MG63 (cell line): Measurements from ENCODE around the gene NEK7. TPM values are rescaled to one million over a fixed set of nuclear protein-coding genes. Genes with fewer than 3 reads are reported as not detected.
A peak's percentile ranks its signal among the peaks of the same experiment; 100 is the strongest.

Experiments
- DNase-seq: peaks from one replicate; pipeline ENCODE4 v3.0.0-alpha.2; 2020
- H3K27me3 ChIP-seq: fragments of 250-450 bp; sonication (Bioruptor Pico); 2 replicates; pipeline ENCODE4 v1.5.1; 2020; ENCODE audit warnings: mild to moderate bottlenecking, moderate library complexity
- H3K36me3 ChIP-seq: fragments of 250-450 bp; sonication (Bioruptor Pico); 2 replicates; pipeline ENCODE4 v1.5.1; 2020; ENCODE audit warnings: mild to moderate bottlenecking, moderate library complexity
- H3K4me3 ChIP-seq: fragments of 250-450 bp; sonication (Bioruptor Pico); 2 replicates; pipeline ENCODE4 v1.5.1; 2020; ENCODE audit warnings: mild to moderate bottlenecking, moderate library complexity
- H3K9me3 ChIP-seq: fragments of 250-450 bp; sonication (Bioruptor Pico); 2 replicates; pipeline ENCODE4 v1.5.1; 2020; ENCODE audit warnings: mild to moderate bottlenecking, moderate library complexity
- total RNA-seq: library from RNA; depleted of rRNA; stranded (reverse); fragments of >200 nt; shearing (Covaris generic); gene quantifications from 2 replicates; pipeline ENCODE4 v1.2.3, GENCODE V29; 2014; ENCODE audit warnings: low replicate concordance

Gene NEK7
- total RNA-seq, 1 experiment from 2014 or later: 242 TPM

GRCh38 chr1:198160222-198160621 lies 3.4 kb downstream of the NEK7 start:
- no peak for DNase-seq
- Histone ChIP-seq H3K4me3 (peak overlapping the region; percentile 87), H3K9me3 (no peaks in the 10 kb centered on the region), H3K27me3 (no peaks in the 10 kb centered on the region), H3K36me3 (peaks cover 11% of the 10 kb centered on the region)

- no peaks in the 10 kb centered on the region for H3K9me3 ChIP-seq
- H3K4me3 ChIP-seq: no peak overlapping the region
- DNase-seq: no peak
- H3K27me3 ChIP-seq: no peaks in the 10 kb centered on the region
- H3K36me3 ChIP-seq: peaks cover 18% of the 10 kb centered on the region
Measured at GRCh38 chr1:198160946-198161614, 4.3 kb downstream of the NEK7 start.

GRCh38 chr1:198161718-198162090 lies 4.9 kb downstream of the NEK7 start:
- H3K9me3 ChIP-seq: no peaks in the 10 kb centered on the region
- no peak for DNase-seq
- H3K36me3 ChIP-seq: peaks cover 23% of the 10 kb centered on the region
- H3K4me3 ChIP-seq: no peak overlapping the region
- H3K27me3 ChIP-seq: no peaks in the 10 kb centered on the region

- Histone ChIP-seq H3K4me3 (no peak overlapping the region), H3K36me3 (peaks cover 28% of the 10 kb centered on the region), H3K27me3 (no peaks in the 10 kb centered on the region), H3K9me3 (no peaks in the 10 kb centered on the region)
- DNase-seq: no peak
Measured at GRCh38 chr1:198162091-198162767, 5.4 kb downstream of the NEK7 start.

GRCh38 chr1:198165927-198166647 lies 9.3 kb downstream of the NEK7 start:
- no peak for DNase-seq
- Histone ChIP-seq H3K27me3 (no peaks in the 10 kb centered on the region), H3K9me3 (no peaks in the 10 kb centered on the region), H3K36me3 (peaks cover 37% of the 10 kb centered on the region), H3K4me3 (no peak overlapping the region)

- peaks cover 32% of the 10 kb centered on the region for H3K36me3 ChIP-seq
- no peak overlapping the region for H3K4me3 ChIP-seq
- no peak for DNase-seq
- H3K27me3 ChIP-seq: no peaks in the 10 kb centered on the region
- H3K9me3 ChIP-seq: no peaks in the 10 kb centered on the region
Measured at GRCh38 chr1:198166900-198167299, 10.1 kb downstream of the NEK7 start.

- H3K4me3 ChIP-seq: no peak overlapping the region
- no peaks in the 10 kb centered on the region for H3K27me3 ChIP-seq
- no peak for DNase-seq
- H3K9me3 ChIP-seq: no peaks in the 10 kb centered on the region
- H3K36me3 ChIP-seq: peaks cover 31% of the 10 kb centered on the region
Measured at GRCh38 chr1:198167436-198167934, 10.7 kb downstream of the NEK7 start.

GRCh38 chr1:198168227-198168626 lies 11.4 kb downstream of the NEK7 start:
- H3K27me3 ChIP-seq: no peaks in the 10 kb centered on the region
- H3K4me3 ChIP-seq: no peak overlapping the region
- DNase-seq: no peak
- H3K36me3 ChIP-seq: peaks cover 31% of the 10 kb centered on the region
- no peaks in the 10 kb centered on the region for H3K9me3 ChIP-seq

- no peaks in the 10 kb centered on the region for H3K27me3 ChIP-seq
- H3K9me3 ChIP-seq: no peaks in the 10 kb centered on the region
- no peak for DNase-seq
- H3K4me3 ChIP-seq: no peak overlapping the region
- H3K36me3 ChIP-seq: peaks cover 31% of the 10 kb centered on the region
Measured at GRCh38 chr1:198169672-198170071, 12.9 kb downstream of the NEK7 start.

- Histone ChIP-seq H3K36me3 (peaks cover 17% of the 10 kb centered on the region; the same call in 1 of the 2 replicates), H3K27me3 (no peaks in the 10 kb centered on the region), H3K9me3 (no peaks in the 10 kb centered on the region), H3K4me3 (no peak overlapping the region)
- DNase-seq: no peak
Measured at GRCh38 chr1:198171667-198172540, 15.1 kb downstream of the NEK7 start.

GRCh38 chr1:198173832-198174231 lies 17.0 kb downstream of the NEK7 start:
- Histone ChIP-seq H3K4me3 (no peak overlapping the region), H3K9me3 (no peaks in the 10 kb centered on the region), H3K36me3 (peaks cover 4% of the 10 kb centered on the region; the same call in 1 of the 2 replicates), H3K27me3 (no peaks in the 10 kb centered on the region)
- no peak for DNase-seq

- peaks cover 4% of the 10 kb centered on the region; the same call in 1 of the 2 replicates for H3K36me3 ChIP-seq
- no peak for DNase-seq
Measured at GRCh38 chr1:198174297-198174696, 17.5 kb downstream of the NEK7 start.

GRCh38 chr1:198175423-198176170 lies 18.8 kb downstream of the NEK7 start:
- Histone ChIP-seq H3K36me3 (no peaks in the 10 kb centered on the region), H3K4me3 (no peak overlapping the region), H3K9me3 (no peaks in the 10 kb centered on the region), H3K27me3 (no peaks in the 10 kb centered on the region)
- DNase-seq: no peak

More at GRCh38 chr1:198174297-198174696, 17.5 kb downstream of the NEK7 start:
- no peak overlapping the region for H3K4me3 ChIP-seq
- H3K27me3 ChIP-seq: no peaks in the 10 kb centered on the region
- no peaks in the 10 kb centered on the region for H3K9me3 ChIP-seq

GRCh38 chr1:198176179-198176578 lies 19.4 kb downstream of the NEK7 start:
- DNase-seq: no peak

GRCh38 chr1:198177546-198177945 lies 20.7 kb downstream of the NEK7 start:
- Histone ChIP-seq H3K36me3 (peaks cover 7% of the 10 kb centered on the region; the same call in 1 of the 2 replicates), H3K27me3 (no peaks in the 10 kb centered on the region), H3K4me3 (0 out of 2 replicates have a peak overlapping the region, but pooled peaks have one; percentile 2), H3K9me3 (no peaks in the 10 kb centered on the region)
- no peak for DNase-seq

More at GRCh38 chr1:198176179-198176578, 19.4 kb downstream of the NEK7 start:
- no peaks in the 10 kb centered on the region for H3K9me3 ChIP-seq
- H3K4me3 ChIP-seq: no peak overlapping the region
- H3K27me3 ChIP-seq: no peaks in the 10 kb centered on the region
- peaks cover 3% of the 10 kb centered on the region; the same call in 1 of the 2 replicates for H3K36me3 ChIP-seq

- Histone ChIP-seq H3K4me3 (no peak overlapping the region), H3K36me3 (peaks cover 9% of the 10 kb centered on the region; the same call in 1 of the 2 replicates), H3K9me3 (no peaks in the 10 kb centered on the region), H3K27me3 (no peaks in the 10 kb centered on the region)
- no peak for DNase-seq
Measured at GRCh38 chr1:198178615-198179014, 21.8 kb downstream of the NEK7 start.
